ENCODE measurements around the gene CKLF. TPM values are rescaled to one million over a fixed set of nuclear protein-coding genes. Genes with fewer than 3 reads are reported as not detected.
"Not testable (repeated sequence)": the region's sequence is repeated elsewhere in the genome, so short reads cannot be mapped to it uniquely, and the experiment has no call there.

CKLF gene
- polyA plus RNA-seq, 1 donor: 30.9 TPM

GRCh38 chr16:66596559-66596958, 44.2 kb downstream of the CKLF start:
- WGBS (ENCODE audit: insufficient coverage, low lambda C conversion rate): no CpG with 5 or more reads among the region's 4 CpGs
- H3K27me3 ChIP-seq (ENCODE audit: control insufficient read depth, insufficient read depth, low read length); H3K36me3 ChIP-seq (ENCODE audit: control insufficient read depth, insufficient read depth, low read length); H3K9me3 ChIP-seq (ENCODE audit: control insufficient read depth, low read depth, low read length); H3K4me1 ChIP-seq (ENCODE audit: control insufficient read depth, insufficient read depth, low read length); H3K4me3 ChIP-seq (ENCODE audit: low read length); DNase-seq; H3K27ac ChIP-seq (ENCODE audit: low read length): not testable (repeated sequence)

GRCh38 chr16:66596986-66597848, 44.8 kb downstream of the CKLF start:
- 90% methylated on average over 2 of the region's 5 CpGs for WGBS (ENCODE audit: insufficient coverage, low lambda C conversion rate)
- Histone ChIP-seq H3K4me3 (ENCODE audit: low read length) (no peak overlapping the region), H3K4me1 (ENCODE audit: control insufficient read depth, insufficient read depth, low read length) (no peaks in the 10 kb centered on the region), H3K27me3 (ENCODE audit: control insufficient read depth, insufficient read depth, low read length) (no peaks in the 10 kb centered on the region), H3K9me3 (ENCODE audit: control insufficient read depth, low read depth, low read length) (peaks cover 4% of the 10 kb centered on the region), H3K27ac (ENCODE audit: low read length) (no peak overlapping the region), H3K36me3 (ENCODE audit: control insufficient read depth, insufficient read depth, low read length) (no peaks in the 10 kb centered on the region)
- DNase-seq: no peak

GRCh38 chr16:66598111-66598510, 45.7 kb downstream of the CKLF start:
- peaks cover 4% of the 10 kb centered on the region for H3K9me3 ChIP-seq (ENCODE audit: control insufficient read depth, low read depth, low read length)
- no peak overlapping the region for H3K4me3 ChIP-seq (ENCODE audit: low read length)
- no peak for DNase-seq
- no peak overlapping the region for H3K27ac ChIP-seq (ENCODE audit: low read length)
- H3K36me3 ChIP-seq (ENCODE audit: control insufficient read depth, insufficient read depth, low read length): no peaks in the 10 kb centered on the region
- no peaks in the 10 kb centered on the region for H3K4me1 ChIP-seq (ENCODE audit: control insufficient read depth, insufficient read depth, low read length)
- WGBS (ENCODE audit: insufficient coverage, low lambda C conversion rate): 100% methylated on average over 2 of the region's 3 CpGs
- no peaks in the 10 kb centered on the region for H3K27me3 ChIP-seq (ENCODE audit: control insufficient read depth, insufficient read depth, low read length)

GRCh38 chr16:66599726-66600125, 47.4 kb downstream of the CKLF start:
- WGBS (ENCODE audit: insufficient coverage, low lambda C conversion rate): no CpG with 5 or more reads among the region's 4 CpGs
- Histone ChIP-seq H3K4me3 (ENCODE audit: low read length) (no peak overlapping the region), H3K4me1 (ENCODE audit: control insufficient read depth, insufficient read depth, low read length) (no peaks in the 10 kb centered on the region)

GRCh38 chr16:66600477-66600876, 48.1 kb downstream of the CKLF start:
- no CpG with 5 or more reads among the region's 1 CpG for WGBS (ENCODE audit: insufficient coverage, low lambda C conversion rate)
- Histone ChIP-seq H3K9me3 (ENCODE audit: control insufficient read depth, low read depth, low read length) (peaks cover 4% of the 10 kb centered on the region), H3K27ac (ENCODE audit: low read length) (no peak overlapping the region), H3K36me3 (ENCODE audit: control insufficient read depth, insufficient read depth, low read length) (no peaks in the 10 kb centered on the region), H3K27me3 (ENCODE audit: control insufficient read depth, insufficient read depth, low read length) (peaks cover 7% of the 10 kb centered on the region), H3K4me1 (ENCODE audit: control insufficient read depth, insufficient read depth, low read length) (no peaks in the 10 kb centered on the region), H3K4me3 (ENCODE audit: low read length) (no peak overlapping the region)
- DNase-seq: no peak

More at GRCh38 chr16:66599726-66600125, 47.4 kb downstream of the CKLF start:
- H3K36me3 ChIP-seq (ENCODE audit: control insufficient read depth, insufficient read depth, low read length): no peaks in the 10 kb centered on the region
- DNase-seq: no peak
- H3K27me3 ChIP-seq (ENCODE audit: control insufficient read depth, insufficient read depth, low read length): peaks cover 5% of the 10 kb centered on the region
- H3K27ac ChIP-seq (ENCODE audit: low read length): no peak overlapping the region
- peaks cover 4% of the 10 kb centered on the region for H3K9me3 ChIP-seq (ENCODE audit: control insufficient read depth, low read depth, low read length)

GRCh38 chr16:66601471-66601870, 49.1 kb downstream of the CKLF start:
- Histone ChIP-seq H3K9me3 (ENCODE audit: control insufficient read depth, low read depth, low read length) (peaks cover 4% of the 10 kb centered on the region), H3K36me3 (ENCODE audit: control insufficient read depth, insufficient read depth, low read length) (no peaks in the 10 kb centered on the region)
- no CpG with 5 or more reads among the region's 5 CpGs for whole genome bisulfite sequencing (ENCODE audit: insufficient coverage, low lambda C conversion rate)

GRCh38 chr16:66603537-66604375, 51.4 kb downstream of the CKLF start:
- peak overlapping the region; percentile 75 for H3K27ac ChIP-seq (ENCODE audit: low read length)
- peaks cover 5% of the 10 kb centered on the region for H3K4me1 ChIP-seq (ENCODE audit: control insufficient read depth, insufficient read depth, low read length)
- H3K36me3 ChIP-seq (ENCODE audit: control insufficient read depth, insufficient read depth, low read length): peaks cover 4% of the 10 kb centered on the region
- peaks cover 4% of the 10 kb centered on the region for H3K9me3 ChIP-seq (ENCODE audit: control insufficient read depth, low read depth, low read length)
- WGBS (ENCODE audit: insufficient coverage, low lambda C conversion rate): no CpG with 5 or more reads among the region's 32 CpGs
- H3K27me3 ChIP-seq (ENCODE audit: control insufficient read depth, insufficient read depth, low read length): peaks cover 11% of the 10 kb centered on the region
- H3K4me3 ChIP-seq (ENCODE audit: low read length): peak overlapping the region; percentile 67
- peak; percentile 74 to 81 for DNase-seq

More at GRCh38 chr16:66601471-66601870, 49.1 kb downstream of the CKLF start:
- Histone ChIP-seq H3K4me3 (ENCODE audit: low read length) (no peak overlapping the region), H3K4me1 (ENCODE audit: control insufficient read depth, insufficient read depth, low read length) (peaks cover 3% of the 10 kb centered on the region), H3K27ac (ENCODE audit: low read length) (no peak overlapping the region), H3K27me3 (ENCODE audit: control insufficient read depth, insufficient read depth, low read length) (peaks cover 11% of the 10 kb centered on the region)
- no peak for DNase-seq

- WGBS (ENCODE audit: insufficient coverage, low lambda C conversion rate): no CpG with 5 or more reads among the region's 96 CpGs
- peaks cover 6% of the 10 kb centered on the region for H3K4me1 ChIP-seq (ENCODE audit: control insufficient read depth, insufficient read depth, low read length)
- H3K9me3 ChIP-seq (ENCODE audit: control insufficient read depth, low read depth, low read length): peaks cover 4% of the 10 kb centered on the region
Measured at GRCh38 chr16:66604376-66605176, 52.2 kb downstream of the CKLF start, which contains the start of gene CMTM3. CMTM3 (plus strand) TSS chr16:66604704; CDS start chr16:66604806, 102 bp downstream.

GRCh38 chr16:66605177-66605978, 53.0 kb downstream of the CKLF start:
- Histone ChIP-seq H3K4me3 (ENCODE audit: low read length) (peak overlapping the region; percentile 46), H3K27ac (ENCODE audit: low read length) (peak overlapping the region; percentile 17), H3K9me3 (ENCODE audit: control insufficient read depth, low read depth, low read length) (peaks cover 4% of the 10 kb centered on the region), H3K4me1 (ENCODE audit: control insufficient read depth, insufficient read depth, low read length) (peaks cover 6% of the 10 kb centered on the region), H3K27me3 (ENCODE audit: control insufficient read depth, insufficient read depth, low read length) (peaks cover 11% of the 10 kb centered on the region), H3K36me3 (ENCODE audit: control insufficient read depth, insufficient read depth, low read length) (peaks cover 15% of the 10 kb centered on the region)
- no CpG with 5 or more reads among the region's 61 CpGs for WGBS (ENCODE audit: insufficient coverage, low lambda C conversion rate)
- DNase-seq: peak in 1 of 2 donors; percentile 50

More at GRCh38 chr16:66604376-66605176, 52.2 kb downstream of the CKLF start, which contains the start of gene CMTM3:
- Histone ChIP-seq H3K36me3 (ENCODE audit: control insufficient read depth, insufficient read depth, low read length) (peaks cover 8% of the 10 kb centered on the region), H3K27me3 (ENCODE audit: control insufficient read depth, insufficient read depth, low read length) (peaks cover 11% of the 10 kb centered on the region), H3K4me3 (ENCODE audit: low read length) (peak within 1 kb of the TSS; percentile 67), H3K27ac (ENCODE audit: low read length) (peak within 1 kb of the TSS; percentile 75)
- DNase-seq: peak; percentile 29 to 60
